ENCODE measurements around the gene TCTN1.

DNA sequence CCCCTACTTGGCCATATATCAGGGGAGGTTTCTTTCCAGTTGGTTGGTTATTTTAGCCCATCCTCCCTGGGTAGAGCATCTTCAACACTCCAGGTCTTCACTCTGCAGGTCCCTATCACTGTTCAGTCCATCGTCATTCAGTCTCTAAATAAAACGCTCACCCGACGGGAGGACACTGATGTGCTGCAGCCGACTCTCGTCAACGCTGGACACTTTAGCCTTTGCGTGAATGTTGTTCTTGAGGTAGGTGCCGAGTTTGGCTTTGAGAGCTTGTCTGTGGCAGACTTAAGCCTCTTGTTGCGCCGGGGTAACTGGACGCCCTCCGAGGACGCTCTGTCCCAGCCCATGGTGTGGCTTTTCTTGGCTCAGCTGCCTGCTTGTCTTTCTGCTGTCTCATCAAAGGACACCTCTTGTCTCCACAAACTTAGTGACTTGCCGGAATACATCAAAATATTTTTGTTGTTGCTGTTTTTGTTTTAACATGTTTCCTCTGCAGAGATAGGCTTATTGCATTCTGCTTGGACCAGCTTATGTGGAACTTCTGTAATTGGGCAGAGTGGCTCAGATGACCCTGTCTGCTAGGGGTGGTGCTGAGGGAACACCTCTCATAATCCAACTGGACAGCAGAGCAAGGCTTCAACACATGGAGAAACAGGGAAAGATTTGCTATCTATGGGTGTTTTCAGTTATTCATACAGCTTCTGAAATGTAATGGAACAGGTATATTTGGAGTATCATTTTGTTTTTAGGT is 26.5 kb downstream of the TCTN1 start:
- TF ChIP-seq, protein P1, sequence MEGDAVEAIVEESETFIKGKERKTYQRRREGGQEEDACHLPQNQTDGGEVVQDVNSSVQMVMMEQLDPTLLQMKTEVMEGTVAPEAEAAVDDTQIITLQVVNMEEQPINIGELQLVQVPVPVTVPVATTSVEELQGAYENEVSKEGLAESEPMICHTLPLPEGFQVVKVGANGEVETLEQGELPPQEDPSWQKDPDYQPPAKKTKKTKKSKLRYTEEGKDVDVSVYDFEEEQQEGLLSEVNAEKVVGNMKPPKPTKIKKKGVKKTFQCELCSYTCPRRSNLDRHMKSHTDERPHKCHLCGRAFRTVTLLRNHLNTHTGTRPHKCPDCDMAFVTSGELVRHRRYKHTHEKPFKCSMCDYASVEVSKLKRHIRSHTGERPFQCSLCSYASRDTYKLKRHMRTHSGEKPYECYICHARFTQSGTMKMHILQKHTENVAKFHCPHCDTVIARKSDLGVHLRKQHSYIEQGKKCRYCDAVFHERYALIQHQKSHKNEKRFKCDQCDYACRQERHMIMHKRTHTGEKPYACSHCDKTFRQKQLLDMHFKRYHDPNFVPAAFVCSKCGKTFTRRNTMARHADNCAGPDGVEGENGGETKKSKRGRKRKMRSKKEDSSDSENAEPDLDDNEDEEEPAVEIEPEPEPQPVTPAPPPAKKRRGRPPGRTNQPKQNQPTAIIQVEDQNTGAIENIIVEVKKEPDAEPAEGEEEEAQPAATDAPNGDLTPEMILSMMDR (IDR thresholded peaks at IDR 0.05), result no peak
- no peak for TF ChIP-seq POLR2A (IDR thresholded peaks at IDR 0.05)

Data from vagina (tissue), 2 donors.